Left colon (tissue), 2 donors: Measurements from ENCODE around the gene ADARB2. TPM values are rescaled to one million over a fixed set of nuclear protein-coding genes. Genes with fewer than 3 reads are reported as not detected.
"Not testable (repeated sequence)": the region's sequence is repeated elsewhere in the genome, so short reads cannot be mapped to it uniquely, and the experiment has no call there.

ENCODE experiments used
- ATAC-seq: fragments of 200-7000 bp; cut with Tn5 transposase; one replicate; pipeline ENCODE4 v1.9.1; 2020; ENCODE audit warnings: mild to moderate bottlenecking, moderate library complexity
- DNase-seq, 2 donors: peaks; one replicate each; pipeline ENCODE4 v3.0.0-alpha.2; 2020
- intact Hi-C, 2 donors: fragments of 100-400 bp; cut with DNase I in 1 of 2; cut with micrococcal nuclease in 1 of 2; formaldehyde crosslinking; loops; one replicate each; pipeline versions ENCODE4 v1.11.2 to v1.14.0; 2022; cut with DNase I, micrococcal nuclease
- total RNA-seq, 2 donors: library from RNA; stranded (reverse); fragmentation: NEBNext Ultra II Directional; extraction: Animal tissue kit (Norgen Biotek cat#: 25700); gene quantifications; one replicate each; pipeline ENCODE4 v1.2.1, GENCODE V29; 2021
- donor health status: DM: no; HTN: no; CAD: no.
- donor health status: DM: yes; HTN: yes; CAD: no.

Gene ADARB2
- total RNA-seq, 2 donors from 2014 or later = 0.21 to 0.73 TPM

DNA sequence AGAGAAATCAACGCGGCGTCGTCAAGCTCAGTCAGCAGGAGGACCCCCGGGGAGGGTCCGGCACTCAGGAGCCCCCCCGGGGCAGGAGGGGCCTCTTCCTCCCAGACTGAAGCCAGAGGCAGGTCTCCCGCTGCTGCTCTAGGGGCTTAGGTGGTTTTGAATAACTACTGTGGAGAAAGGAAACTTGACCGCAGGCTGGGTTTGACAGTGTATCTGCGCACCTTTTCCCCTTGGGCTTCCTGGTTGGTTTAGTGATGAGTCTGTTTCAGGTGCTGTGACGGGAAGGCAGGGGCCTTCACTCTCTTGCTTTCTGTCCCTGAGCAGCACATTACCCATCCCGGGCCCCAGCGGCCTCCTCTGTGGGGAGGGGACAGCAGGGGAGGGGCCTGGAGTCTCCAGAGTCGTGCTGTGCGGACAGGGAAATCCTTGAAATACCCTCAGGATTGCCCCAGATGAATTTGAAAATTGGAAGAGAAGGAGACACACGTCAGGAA lies 262.2 kb downstream of the ADARB2 start:
- intact Hi-C loops = no loop called here
- ATAC-seq = no peak
- no peak for DNase-seq

DNA sequence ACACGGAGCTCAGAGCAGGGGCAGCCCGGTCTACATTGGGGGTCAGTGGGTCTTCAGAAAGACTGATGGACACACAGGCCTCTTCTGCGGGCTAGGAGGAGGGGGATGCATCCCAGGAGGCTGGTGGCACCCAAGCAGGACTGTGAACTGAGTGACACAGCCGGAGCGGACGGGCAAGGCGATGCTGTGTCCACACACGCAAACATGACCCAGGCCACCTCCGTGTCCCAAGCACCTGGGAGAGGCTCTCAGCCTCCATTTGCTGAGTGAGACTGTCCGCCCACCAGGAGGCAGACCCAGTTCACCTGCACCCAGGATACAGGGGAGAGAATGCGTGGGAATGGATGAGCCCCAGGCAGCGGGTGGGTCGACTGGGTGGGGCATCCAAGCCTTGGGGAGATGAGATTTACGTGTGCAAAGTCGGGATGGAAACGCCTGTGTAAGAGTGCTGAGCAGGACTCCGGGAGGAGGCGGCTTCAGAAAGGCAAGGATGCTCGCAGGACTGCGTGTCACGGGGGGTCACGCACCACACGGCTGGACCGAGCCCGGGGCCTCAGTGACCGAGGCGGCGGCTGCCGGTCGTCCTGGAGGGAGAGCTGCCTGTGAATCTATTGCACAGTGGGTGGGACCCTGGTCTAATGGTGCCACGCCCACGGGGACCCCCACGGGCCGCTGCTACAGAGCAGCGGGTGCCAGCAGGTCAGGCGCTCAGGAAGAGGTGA lies 262.8 kb downstream of the ADARB2 start:
- ATAC-seq (no peak), DNase-seq (no peak)
- intact Hi-C loops = no loop called here

DNA sequence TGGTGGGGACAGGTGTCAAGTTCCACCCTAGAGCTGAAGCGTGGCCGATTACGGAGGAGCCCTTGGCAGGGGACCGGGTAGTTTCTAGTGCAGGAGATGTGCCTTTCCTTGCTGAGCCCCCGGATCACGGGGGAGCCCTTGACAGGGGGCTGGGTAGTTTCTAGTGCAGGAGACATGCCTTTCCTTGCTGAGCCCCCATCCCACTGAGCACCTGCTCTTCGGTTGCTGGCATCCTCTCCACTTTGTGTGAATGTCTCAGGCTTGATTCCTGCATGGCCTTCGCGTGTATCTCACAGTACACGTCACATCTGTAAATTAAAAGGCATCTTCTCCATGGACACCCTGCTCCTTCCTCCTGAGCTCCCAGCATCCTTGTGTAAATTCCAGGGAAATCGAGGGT lies 263.5 kb downstream of the ADARB2 start:
- DNase-seq (no peak), ATAC-seq (no peak)
- intact Hi-C loops = no loop called here

DNA sequence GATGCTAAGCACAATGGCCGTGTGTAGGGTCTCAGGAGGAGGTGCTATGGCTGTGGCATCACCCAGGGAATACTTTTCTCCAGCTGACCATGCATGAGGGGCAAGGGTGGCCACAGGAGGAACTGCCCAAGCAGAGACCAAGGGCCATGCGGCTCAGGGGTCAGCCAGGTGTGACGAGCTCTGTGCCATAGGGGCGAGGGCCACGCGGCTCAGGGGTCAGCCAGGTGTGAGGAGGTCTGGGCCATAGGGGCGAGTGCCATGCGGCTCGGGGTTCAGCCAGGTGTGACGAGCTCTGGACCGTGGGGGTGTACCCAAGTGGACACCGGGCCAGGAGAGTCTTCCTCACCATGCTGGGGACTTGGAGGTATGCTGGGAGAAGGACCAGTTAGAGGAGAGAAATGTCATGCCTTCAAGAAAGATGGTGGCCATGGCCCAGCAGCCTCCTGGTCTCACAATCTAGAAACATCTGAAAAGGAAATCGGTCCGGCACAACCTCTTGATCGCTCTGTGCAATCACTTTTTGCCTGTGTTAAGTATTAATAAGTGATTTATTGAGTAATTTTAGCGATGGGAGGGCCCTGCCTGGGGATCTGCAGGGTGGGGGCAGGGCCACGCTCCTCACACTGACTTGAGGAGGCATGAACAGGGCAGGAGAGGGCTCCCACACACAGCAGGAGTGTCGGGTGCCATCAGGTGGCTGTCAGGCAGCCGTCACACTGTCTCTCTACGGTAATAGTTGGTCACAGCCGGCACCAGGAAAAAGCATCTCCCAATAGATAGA lies 265.0 kb downstream of the ADARB2 start:
- DNase-seq = no peak

DNA sequence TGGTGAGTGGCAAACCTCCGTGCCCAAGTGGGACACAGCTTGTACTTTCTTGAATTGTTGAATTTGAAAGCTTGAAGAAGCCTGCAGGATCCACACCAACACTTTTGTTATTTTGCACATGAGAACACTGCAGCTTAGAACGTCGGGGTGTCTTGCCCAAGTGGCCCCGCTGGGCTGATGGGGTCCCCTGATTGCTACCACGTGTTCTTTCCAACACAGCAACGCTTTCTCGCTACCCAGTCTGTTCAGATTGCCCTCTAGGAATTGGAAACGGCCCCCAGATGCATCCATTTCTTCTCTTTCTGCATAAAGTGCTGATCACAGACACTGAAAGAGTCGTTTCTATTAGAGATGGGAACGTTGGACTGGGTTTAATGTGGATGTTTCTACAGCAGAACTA lies 268.5 kb downstream of the ADARB2 start:
- ATAC-seq (no peak), DNase-seq (no peak)
- intact Hi-C loops = no loop called here

More for the DNA sequence above, 265.0 kb downstream of the ADARB2 start:
- intact Hi-C loops = no loop called here
- no peak for ATAC-seq

DNA sequence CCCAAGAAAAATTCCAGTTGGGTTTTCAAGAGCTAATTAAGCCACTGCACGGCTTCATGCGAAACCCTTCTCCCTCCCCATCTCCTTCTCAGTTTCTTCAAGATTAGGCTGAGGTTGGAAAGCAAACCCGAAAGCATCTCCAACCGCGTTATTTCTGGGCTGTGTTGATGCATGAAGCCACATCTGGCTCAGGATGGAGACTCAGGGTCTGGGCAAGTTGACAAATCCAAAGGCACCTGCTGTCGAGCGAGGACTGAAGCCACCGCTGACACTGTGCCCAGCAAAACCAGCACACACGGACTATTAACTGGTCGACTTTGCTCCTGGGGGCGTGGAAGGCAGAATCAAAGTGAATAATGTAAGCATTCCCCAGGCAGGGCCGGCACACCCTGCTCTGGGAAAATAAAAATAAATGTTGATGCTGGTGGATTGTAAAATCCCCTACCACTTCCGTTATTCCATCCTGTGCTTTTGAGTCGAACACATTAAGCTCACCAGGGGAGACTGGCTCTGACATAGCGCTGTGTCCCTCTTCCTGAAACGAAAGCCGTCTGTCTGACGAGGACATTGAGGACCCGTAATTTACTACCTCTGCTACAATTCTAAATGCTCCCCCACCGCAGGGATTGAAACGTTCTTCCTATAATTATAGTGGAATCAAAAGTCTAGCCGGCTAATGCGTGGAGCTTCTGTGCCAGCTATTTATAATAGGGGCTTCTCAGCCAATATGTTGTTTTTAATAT lies 269.8 kb downstream of the ADARB2 start:
- peak in 1 of 2 donors; percentile 28 for DNase-seq
- intact Hi-C loops = no loop called here
- ATAC-seq = peak; percentile 82

DNA sequence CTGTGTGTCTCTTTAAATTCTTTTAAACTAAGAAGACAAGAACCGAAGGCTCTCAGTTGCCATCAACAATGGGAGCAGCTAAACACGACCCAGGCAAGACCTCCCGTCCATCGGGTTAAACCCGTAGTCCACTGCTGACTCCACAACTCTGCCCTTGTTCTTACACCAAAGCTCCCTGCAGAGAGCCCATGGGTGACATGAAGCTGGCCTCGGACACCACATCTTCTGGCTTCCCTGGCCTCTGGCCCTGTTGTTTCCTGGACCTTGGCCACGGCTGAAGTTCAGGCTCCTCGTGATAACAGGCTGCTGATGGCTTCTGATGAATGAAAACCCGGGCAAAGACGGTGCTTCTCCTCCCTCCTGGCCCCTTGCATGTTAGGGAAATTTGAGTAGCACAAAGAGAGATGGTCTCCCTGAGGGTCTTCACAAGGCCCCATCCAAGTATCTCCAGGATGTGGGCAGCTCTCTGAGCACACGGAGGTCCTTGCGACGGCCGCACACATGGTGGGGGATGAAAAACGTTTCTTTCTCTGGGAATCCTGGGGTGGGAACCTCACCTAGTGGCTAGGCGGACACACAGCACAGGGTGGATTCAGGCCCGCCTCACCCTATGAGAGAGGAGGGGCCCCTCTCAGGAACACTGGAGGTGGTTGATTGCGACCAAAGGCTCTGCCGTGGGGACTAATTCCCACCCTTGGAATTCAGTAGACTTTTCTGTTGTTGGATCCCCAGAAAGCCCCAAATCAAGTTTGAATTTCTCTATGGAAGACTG lies 271.1 kb downstream of the ADARB2 start:
- no peak for ATAC-seq
- intact Hi-C loops = no loop called here
- no peak for DNase-seq

DNA sequence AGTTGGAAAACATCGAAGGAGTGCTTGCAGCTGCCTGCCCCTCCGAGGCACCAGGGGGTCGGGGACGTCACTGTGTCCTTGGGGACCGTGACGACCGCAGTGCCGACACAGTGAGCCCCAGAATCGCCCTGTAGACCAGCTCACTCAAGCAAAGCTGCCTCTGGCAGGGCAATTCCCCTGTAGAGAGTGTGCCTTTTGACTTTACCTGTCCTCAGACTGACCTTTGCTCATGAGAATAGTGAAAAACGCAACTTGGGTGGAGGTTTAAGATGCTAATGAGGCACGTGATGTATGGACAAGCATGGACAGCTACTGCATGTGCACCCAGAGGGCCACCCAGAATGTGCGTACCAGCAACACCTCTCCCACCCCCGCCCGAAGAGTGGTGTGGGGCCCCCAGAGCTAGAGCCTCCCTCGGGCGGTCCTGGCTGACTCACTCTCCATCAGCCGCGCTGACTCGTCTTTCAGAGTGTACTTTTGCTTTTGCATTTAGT lies 271.9 kb downstream of the ADARB2 start:
- DNase-seq (no peak), ATAC-seq (no peak)
- intact Hi-C loops = no loop called here

DNA sequence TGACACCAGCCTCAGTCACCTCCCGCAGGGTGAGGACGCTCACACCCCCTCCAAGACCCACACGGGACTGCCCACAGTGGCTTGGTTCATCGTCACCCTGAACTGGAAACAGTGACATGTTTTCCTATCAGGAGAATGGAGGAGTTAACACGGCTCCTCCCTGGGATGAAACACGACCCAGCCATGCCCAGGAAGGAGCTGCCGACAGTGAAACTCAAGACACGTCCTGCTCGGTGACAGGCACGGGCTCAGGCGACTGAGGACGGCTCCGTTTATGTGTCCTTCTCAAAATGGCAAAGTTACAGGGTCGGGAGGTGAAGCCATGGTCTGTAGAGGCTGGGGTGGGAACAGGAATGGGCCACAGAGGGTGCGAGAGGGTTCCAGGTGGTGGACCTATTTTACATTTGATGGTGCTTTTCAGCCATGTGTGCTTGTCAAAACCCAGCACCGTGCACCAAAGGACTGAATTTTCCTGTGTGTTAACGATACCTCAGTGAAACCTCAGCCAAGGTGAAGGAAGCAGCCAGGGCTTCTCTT lies 272.4 kb downstream of the ADARB2 start:
- no peak for DNase-seq
- no peak for ATAC-seq
- intact Hi-C loops = no loop called here

DNA sequence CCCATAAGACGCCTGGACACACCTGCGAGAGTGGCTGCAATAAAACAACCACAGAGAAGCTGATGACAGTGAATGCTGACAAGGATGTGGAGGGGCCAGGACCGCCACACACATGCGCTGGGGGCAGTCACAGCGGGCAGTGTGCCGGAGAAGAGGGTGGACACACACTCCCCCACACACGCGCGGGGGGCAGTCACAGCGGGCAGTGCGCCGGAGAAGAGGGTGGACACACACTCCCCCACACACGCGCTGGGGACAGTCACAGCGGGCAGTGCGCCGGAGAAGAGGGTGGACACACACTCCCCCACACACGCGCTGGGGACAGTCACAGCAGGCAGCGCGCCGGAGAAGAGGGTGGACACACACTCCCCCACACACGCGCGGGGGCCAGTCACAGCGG lies 273.4 kb downstream of the ADARB2 start:
- DNase-seq, intact Hi-C loops, ATAC-seq: not testable (repeated sequence)

DNA sequence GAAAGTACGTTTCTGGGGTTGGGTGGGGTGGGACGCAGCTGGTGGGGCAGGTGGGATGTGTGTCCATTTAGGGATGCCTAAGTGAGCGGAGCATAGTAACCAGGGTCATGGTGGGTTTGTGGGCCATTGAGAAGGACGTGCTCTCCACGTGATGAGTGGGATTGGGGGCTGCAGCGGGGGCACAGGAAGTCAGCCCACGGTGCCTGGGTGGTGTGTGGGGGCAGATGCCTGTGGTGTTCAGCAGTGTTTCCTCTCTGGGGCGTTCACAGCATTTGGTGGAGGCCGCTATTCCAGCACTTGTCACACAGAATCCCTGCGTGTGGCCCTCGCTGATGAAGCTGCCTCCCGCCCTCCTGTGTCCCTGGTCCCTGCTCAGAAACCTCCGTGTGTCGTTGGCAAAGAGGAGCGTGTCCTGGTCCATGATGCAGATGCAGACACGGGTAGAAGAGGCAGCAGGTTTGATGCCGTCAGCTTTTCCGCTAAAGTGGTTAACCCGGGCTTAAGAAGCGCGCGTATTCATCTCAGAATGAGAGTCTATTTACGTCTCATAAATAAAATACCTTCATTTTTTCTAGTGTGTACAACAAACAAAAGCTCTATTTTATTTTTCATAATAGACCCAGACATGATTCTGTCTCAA lies 274.2 kb downstream of the ADARB2 start:
- intact Hi-C loops = no loop called here
- DNase-seq (no peak), ATAC-seq (no peak)

DNA sequence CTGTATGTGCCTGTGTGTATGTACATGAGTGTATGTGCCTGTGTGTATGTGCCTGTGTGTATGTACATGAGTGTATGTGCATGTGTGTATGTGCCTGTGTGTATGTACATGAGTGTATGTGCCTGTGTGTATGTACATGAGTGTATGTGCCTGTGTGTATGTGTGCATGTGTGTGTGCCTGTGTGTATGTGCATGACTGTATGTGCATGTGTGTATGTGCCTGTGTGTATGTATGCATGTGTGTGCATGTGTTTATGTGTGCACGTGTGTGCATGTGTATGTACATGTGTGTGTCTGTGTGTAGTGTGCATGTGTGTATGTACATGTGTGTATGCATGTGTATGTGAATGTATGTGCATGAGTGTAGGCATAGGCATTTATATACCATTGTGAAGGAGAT lies 274.8 kb downstream of the ADARB2 start:
- ATAC-seq (no peak), DNase-seq (no peak)
- intact Hi-C loops = no loop called here

DNA sequence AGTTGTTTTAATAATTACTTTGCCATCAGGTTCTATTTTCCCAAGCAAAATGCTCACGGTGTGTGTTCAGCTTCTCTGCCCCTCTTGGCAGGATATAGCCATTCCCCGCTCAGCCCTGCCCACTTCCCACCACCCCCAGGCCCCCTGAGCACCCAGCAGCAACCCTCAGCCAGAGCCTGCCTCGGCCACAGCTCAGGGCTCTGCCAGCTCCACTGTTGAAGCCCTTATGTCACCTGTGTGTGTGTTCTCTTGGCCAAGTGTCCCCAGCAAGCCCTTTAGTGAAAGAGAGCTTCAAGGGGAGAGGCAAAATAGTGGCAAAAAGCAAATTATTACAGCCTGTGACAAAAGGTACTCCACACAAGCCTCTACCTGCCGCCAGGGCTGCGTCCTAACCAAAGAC lies 275.3 kb downstream of the ADARB2 start:
- ATAC-seq (no peak), DNase-seq (no peak)
- intact Hi-C loops = no loop called here

DNA sequence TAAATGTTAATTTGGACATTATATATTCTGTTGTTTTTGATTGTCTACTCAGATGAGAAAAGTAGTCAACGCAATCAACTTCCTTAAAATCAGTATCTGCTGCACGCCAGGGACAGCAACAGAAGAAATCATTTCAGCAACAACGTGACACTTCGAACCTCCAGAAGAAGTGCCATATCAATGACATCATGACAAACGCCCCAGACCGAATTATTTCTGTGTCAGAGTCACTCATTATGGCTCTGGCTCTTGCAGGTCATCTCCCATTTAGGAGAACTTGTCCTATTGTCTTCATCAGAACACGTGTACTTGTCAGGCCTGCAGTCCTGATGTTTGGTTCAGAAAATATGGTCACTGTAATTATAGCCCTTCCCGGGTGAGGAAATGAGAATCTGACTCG lies 276.3 kb downstream of the ADARB2 start:
- DNase-seq (no peak), ATAC-seq (no peak)
- intact Hi-C loops = no loop called here

DNA sequence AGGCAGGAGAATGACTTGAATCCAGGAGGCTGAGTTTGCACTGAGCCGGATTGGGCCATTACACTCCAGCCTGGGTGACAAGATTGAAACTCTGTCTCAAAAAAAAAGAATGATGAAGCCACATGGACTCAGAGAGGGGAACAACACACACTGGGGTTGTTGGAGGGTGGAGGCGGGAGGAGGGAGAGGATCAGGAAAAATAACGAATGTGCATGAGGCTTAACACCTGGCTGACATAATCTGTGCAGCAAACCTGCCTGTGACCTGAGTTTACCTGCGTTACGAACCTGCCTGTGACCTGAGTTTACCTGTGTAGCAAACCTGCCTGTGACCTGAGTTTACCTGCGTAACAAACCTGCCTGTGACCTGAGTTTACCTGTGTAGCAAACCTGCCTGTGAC lies 277.7 kb downstream of the ADARB2 start:
- ATAC-seq, DNase-seq, intact Hi-C loops: not testable (repeated sequence)

DNA sequence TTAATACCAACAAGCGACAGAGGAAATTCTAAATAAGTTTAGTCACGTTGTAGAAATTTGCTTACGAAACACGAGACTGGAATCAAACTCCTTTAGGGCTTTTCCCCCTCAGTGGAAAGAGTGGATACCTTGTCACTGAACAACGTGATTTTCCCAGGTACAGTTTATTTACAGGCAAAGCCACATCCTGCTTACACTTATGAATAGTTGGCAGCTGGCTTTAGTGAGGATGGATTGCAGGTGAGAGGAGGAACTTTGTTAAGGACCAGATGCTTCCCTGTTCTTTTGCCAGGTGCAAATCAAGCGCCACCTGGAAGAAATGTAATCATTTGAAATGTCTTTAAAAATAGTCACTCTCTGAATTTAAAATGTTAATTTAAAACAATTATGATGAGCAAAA lies 282.4 kb downstream of the ADARB2 start:
- no peak for DNase-seq
- intact Hi-C loops = no loop called here
- ATAC-seq = peak; percentile 25

DNA sequence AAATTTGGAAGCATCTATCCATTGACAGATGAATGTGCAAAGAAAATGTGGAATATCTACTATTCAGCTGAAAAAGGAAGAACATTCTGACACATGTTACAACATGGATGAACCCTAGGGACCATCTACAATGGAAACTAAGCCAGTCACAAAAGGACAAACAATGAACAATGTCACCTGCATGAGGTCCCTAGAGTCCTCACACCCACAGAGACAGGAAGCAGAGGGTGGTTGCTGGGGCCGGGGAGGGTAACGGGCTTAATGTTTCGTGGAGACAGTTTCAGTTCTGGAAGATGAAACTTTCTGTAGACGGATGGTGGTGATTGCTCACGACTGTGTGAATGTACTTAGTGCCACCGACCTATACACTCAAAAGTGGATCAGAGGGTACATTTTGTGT lies 282.9 kb downstream of the ADARB2 start:
- intact Hi-C loops = no loop called here
- DNase-seq (no peak), ATAC-seq (no peak)

DNA sequence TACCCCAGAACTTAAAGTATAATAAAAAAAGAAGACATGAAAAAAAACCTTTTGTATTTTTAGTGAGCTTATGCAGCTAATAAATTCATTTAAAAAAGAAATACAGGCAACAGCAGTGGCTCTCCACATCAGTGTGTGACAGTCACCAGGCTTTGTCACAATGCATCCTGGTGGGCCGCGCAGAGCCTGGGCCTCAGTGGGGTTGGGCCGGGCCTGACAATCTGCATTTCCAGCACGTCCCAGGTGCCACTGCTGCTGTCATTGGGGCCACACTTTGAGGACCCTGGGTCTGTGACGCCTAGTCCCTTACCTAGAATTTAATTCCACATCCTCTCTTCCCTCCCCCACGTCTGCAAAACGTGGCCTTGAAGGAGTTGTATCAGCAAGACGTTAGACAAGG lies 284.5 kb downstream of the ADARB2 start:
- DNase-seq (no peak), ATAC-seq (no peak)
- intact Hi-C loops = no loop called here
